ENCODE measurements around the gene ADAMTSL4.

Gene ADAMTSL4

GRCh38 chr1:150513351-150513791 is 35.8 kb upstream of the ADAMTSL4 start:
- Histone ChIP-seq H2BK12ac (ENCODE audit: low read length in 2 of 2) (no peak overlapping the region), H2AFZ (ENCODE audit: low read depth, low read length) (no peak overlapping the region), H3K23ac (ENCODE audit: low read length in 2 of 2) (no peak overlapping the region), H3K27me3 (ENCODE audit: control insufficient read depth in 1 of 2, insufficient read depth in 1 of 2, low read length in 2 of 2) (no peaks in the 10 kb centered on the region), H3K18ac (ENCODE audit: low read depth in 1 of 2, low read length in 2 of 2) (no peak overlapping the region), H2BK5ac (ENCODE audit: low read depth, low read length, poor library complexity, severe bottlenecking) (no peak overlapping the region), H2AK5ac (ENCODE audit: low read length, severe bottlenecking) (no peak overlapping the region), H2BK120ac (ENCODE audit: low read depth, low read length) (no peak overlapping the region), H3K36me3 (ENCODE audit: control insufficient read depth in 1 of 2, insufficient read depth in 2 of 2, low read depth in 1 of 2, low read length in 2 of 2) (peaks cover 24 to 41% of the 10 kb centered on the region in 2 experiments), H3K9me3 (ENCODE audit: control insufficient read depth, low read length) (no peaks in the 10 kb centered on the region), H3K79me1 (replicated peaks; ENCODE audit: low read length, poor library complexity, severe bottlenecking) (peaks cover 7% of the 10 kb centered on the region), H3K27ac (ENCODE audit: low read length, poor library complexity, severe bottlenecking) (no peak overlapping the region), H3K9ac (ENCODE audit: low read length) (no peak overlapping the region), H3K14ac (ENCODE audit: low read length in 2 of 2) (no peak overlapping the region), H3K4me3 (ENCODE audit: insufficient read depth in 1 of 2, low read depth in 1 of 2, low read length in 2 of 2) (peak overlapping the region in 1 of 2 experiments; percentile 45), H2BK15ac (ENCODE audit: low read depth, poor library complexity, severe bottlenecking) (no peak overlapping the region), H3K4ac (ENCODE audit: low read depth in 1 of 2, low read length in 2 of 2) (no peak overlapping the region), H3K4me2 (ENCODE audit: low read length, poor library complexity, severe bottlenecking) (no peak overlapping the region), H4K91ac (ENCODE audit: low read length) (no peak overlapping the region), H4K8ac (ENCODE audit: low read length) (no peak overlapping the region), H3K4me1 (ENCODE audit: control insufficient read depth, insufficient read depth, low read depth, low read length) (peaks cover 11% of the 10 kb centered on the region)
- peak; percentile 37 for DNase-seq
- WGBS: 85% methylated on average over 7 of the region's 7 CpGs

GRCh38 chr1:150514260-150514659 is 34.9 kb upstream of the ADAMTSL4 start:
- Histone ChIP-seq H4K8ac (ENCODE audit: low read length) (peak overlapping the region; percentile 61), H3K79me1 (replicated peaks; ENCODE audit: low read length, poor library complexity, severe bottlenecking) (no peaks in the 10 kb centered on the region), H3K27ac (ENCODE audit: low read length, poor library complexity, severe bottlenecking) (no peak overlapping the region), H3K23ac (ENCODE audit: low read length in 2 of 2) (no peak overlapping the region), H3K27me3 (ENCODE audit: control insufficient read depth in 1 of 2, insufficient read depth in 1 of 2, low read length in 2 of 2) (no peaks in the 10 kb centered on the region), H3K36me3 (ENCODE audit: control insufficient read depth in 1 of 2, insufficient read depth in 2 of 2, low read depth in 1 of 2, low read length in 2 of 2) (peaks cover 24 to 41% of the 10 kb centered on the region in 2 experiments), H3K18ac (ENCODE audit: low read depth in 1 of 2, low read length in 2 of 2) (no peak overlapping the region), H2AFZ (ENCODE audit: low read depth, low read length) (no peak overlapping the region), H3K9me3 (ENCODE audit: control insufficient read depth, low read length) (no peaks in the 10 kb centered on the region), H2BK120ac (ENCODE audit: low read depth, low read length) (no peak overlapping the region), H3K4me1 (ENCODE audit: control insufficient read depth, insufficient read depth, low read depth, low read length) (peaks cover 10% of the 10 kb centered on the region), H2BK15ac (ENCODE audit: low read depth, poor library complexity, severe bottlenecking) (no peak overlapping the region), H2BK12ac (ENCODE audit: low read length in 2 of 2) (peak overlapping the region in 1 of 2 experiments; percentile 45), H2AK5ac (ENCODE audit: low read length, severe bottlenecking) (no peak overlapping the region), H3K4me2 (ENCODE audit: low read length, poor library complexity, severe bottlenecking) (no peak overlapping the region), H2BK5ac (ENCODE audit: low read depth, low read length, poor library complexity, severe bottlenecking) (no peak overlapping the region), H3K4me3 (ENCODE audit: insufficient read depth in 1 of 2, low read depth in 1 of 2, low read length in 2 of 2) (no peak overlapping the region), H4K91ac (ENCODE audit: low read length) (no peak overlapping the region), H3K9ac (ENCODE audit: low read length) (no peak overlapping the region), H3K14ac (ENCODE audit: low read length in 2 of 2) (no peak overlapping the region), H3K4ac (ENCODE audit: low read depth in 1 of 2, low read length in 2 of 2) (no peak overlapping the region)
- no peak for DNase-seq
- WGBS: 96% methylated on average over 9 of the region's 9 CpGs

GRCh38 chr1:150514913-150515327 is 34.3 kb upstream of the ADAMTSL4 start:
- Histone ChIP-seq H2BK15ac (ENCODE audit: low read depth, poor library complexity, severe bottlenecking) (peak overlapping the region; percentile 89), H4K91ac (ENCODE audit: low read length) (no peak overlapping the region), H3K4ac (ENCODE audit: low read depth in 1 of 2, low read length in 2 of 2) (peak overlapping the region; percentile 46 to 91), H2AFZ (ENCODE audit: low read depth, low read length) (peak overlapping the region; percentile 83), H3K23ac (ENCODE audit: low read length in 2 of 2) (no peak overlapping the region), H2BK5ac (ENCODE audit: low read depth, low read length, poor library complexity, severe bottlenecking) (no peak overlapping the region), H3K27me3 (ENCODE audit: control insufficient read depth in 1 of 2, insufficient read depth in 1 of 2, low read length in 2 of 2) (no peaks in the 10 kb centered on the region), H3K18ac (ENCODE audit: low read depth in 1 of 2, low read length in 2 of 2) (peak overlapping the region; percentile 81 to 92), H3K4me3 (ENCODE audit: insufficient read depth in 1 of 2, low read depth in 1 of 2, low read length in 2 of 2) (peak overlapping the region; percentile 52 to 82), H4K8ac (ENCODE audit: low read length) (peak overlapping the region; percentile 52), H3K79me1 (replicated peaks; ENCODE audit: low read length, poor library complexity, severe bottlenecking) (no peaks in the 10 kb centered on the region), H3K9me3 (ENCODE audit: control insufficient read depth, low read length) (no peaks in the 10 kb centered on the region), H3K4me1 (ENCODE audit: control insufficient read depth, insufficient read depth, low read depth, low read length) (peaks cover 10% of the 10 kb centered on the region), H3K9ac (ENCODE audit: low read length) (peak overlapping the region; percentile 79), H2BK120ac (ENCODE audit: low read depth, low read length) (peak overlapping the region; percentile 73), H3K27ac (ENCODE audit: low read length, poor library complexity, severe bottlenecking) (peak overlapping the region; percentile 51), H2BK12ac (ENCODE audit: low read length in 2 of 2) (peak overlapping the region; percentile 59 to 97), H3K4me2 (ENCODE audit: low read length, poor library complexity, severe bottlenecking) (peak overlapping the region; percentile 94), H3K36me3 (ENCODE audit: control insufficient read depth in 1 of 2, insufficient read depth in 2 of 2, low read depth in 1 of 2, low read length in 2 of 2) (peaks cover 19 to 37% of the 10 kb centered on the region in 2 experiments), H2AK5ac (ENCODE audit: low read length, severe bottlenecking) (no peak overlapping the region), H3K14ac (ENCODE audit: low read length in 2 of 2) (peak overlapping the region in 1 of 2 experiments; percentile 79)
- WGBS: 36% methylated on average over 21 of the region's 21 CpGs
- DNase-seq: no peak

DNA sequence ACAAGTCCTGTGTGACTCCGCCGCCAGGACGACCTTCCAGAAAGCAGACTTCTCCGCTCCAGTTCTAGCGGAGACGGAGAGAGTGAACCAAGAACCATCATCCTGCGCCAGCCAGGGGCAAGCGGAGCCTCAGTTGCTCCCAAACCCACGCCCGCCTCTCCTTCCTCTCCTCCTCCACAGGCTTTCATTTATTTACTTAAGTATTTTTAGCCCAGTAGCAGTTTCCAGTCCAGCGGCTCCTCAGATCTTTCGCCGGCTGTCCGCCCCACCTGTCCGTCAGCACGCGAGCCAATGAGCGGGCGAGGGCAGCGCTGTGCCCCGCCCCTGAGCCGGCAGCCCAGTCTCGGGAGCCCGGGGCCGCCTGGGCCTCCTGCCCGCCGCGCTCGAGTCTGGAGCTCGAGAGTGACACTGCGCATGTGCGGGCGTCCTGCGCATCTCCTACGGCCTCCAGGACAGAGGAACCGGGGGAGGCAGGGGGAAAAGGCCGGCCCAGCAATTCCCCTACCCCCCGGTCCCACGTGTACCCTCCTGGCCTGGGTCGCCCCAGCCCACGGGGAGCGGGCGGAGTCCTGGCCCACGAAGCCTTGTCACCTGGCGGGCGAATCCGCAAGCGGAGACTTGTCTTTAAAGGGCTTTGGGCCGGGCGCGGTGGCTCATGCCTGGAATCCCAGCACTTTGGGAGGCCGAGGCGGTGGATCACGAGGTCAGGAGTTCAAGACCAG is 33.7 kb upstream of the ADAMTSL4 start, which contains the start of gene FALEC:
Gene FALEC (plus strand): TSS at position 425 of the 722 bp plus-strand sequence.
- H3K18ac ChIP-seq (ENCODE audit: low read depth in 1 of 2, low read length in 2 of 2): peak within 1 kb of the TSS; percentile 92 to 94
- H4K8ac ChIP-seq (ENCODE audit: low read length): peak within 1 kb of the TSS; percentile 97
- peaks cover 10% of the 10 kb centered on the region for H3K4me1 ChIP-seq (ENCODE audit: control insufficient read depth, insufficient read depth, low read depth, low read length)
- H3K4me3 ChIP-seq (ENCODE audit: insufficient read depth in 1 of 2, low read depth in 1 of 2, low read length in 2 of 2): peak within 1 kb of the TSS; percentile 70 to 82
- H2BK5ac ChIP-seq (ENCODE audit: low read depth, low read length, poor library complexity, severe bottlenecking): no peak within 1 kb of the TSS
- peak within 1 kb of the TSS; percentile 95 for H3K4me2 ChIP-seq (ENCODE audit: low read length, poor library complexity, severe bottlenecking)
- no peak within 1 kb of the TSS for H2AK5ac ChIP-seq (ENCODE audit: low read length, severe bottlenecking)
- peak within 1 kb of the TSS; percentile 73 for H2BK120ac ChIP-seq (ENCODE audit: low read depth, low read length)
- H3K36me3 ChIP-seq (ENCODE audit: control insufficient read depth in 1 of 2, insufficient read depth in 2 of 2, low read depth in 1 of 2, low read length in 2 of 2): peaks cover 19 to 31% of the 10 kb centered on the region in 2 experiments
- H2AFZ ChIP-seq (ENCODE audit: low read depth, low read length): peak within 1 kb of the TSS; percentile 83
- peak within 1 kb of the TSS; percentile 97 for H4K91ac ChIP-seq (ENCODE audit: low read length)
- H3K9me3 ChIP-seq (ENCODE audit: control insufficient read depth, low read length): no peaks in the 10 kb centered on the region
- 2% methylated on average over 49 of the region's 54 CpGs for WGBS
- H3K4ac ChIP-seq (ENCODE audit: low read depth in 1 of 2, low read length in 2 of 2): peak within 1 kb of the TSS; percentile 46 to 97
- H3K9ac ChIP-seq (ENCODE audit: low read length): peak within 1 kb of the TSS; percentile 79
- peak within 1 kb of the TSS; percentile 59 to 97 for H2BK12ac ChIP-seq (ENCODE audit: low read length in 2 of 2)
- H3K79me1 ChIP-seq (replicated peaks; ENCODE audit: low read length, poor library complexity, severe bottlenecking): no peaks in the 10 kb centered on the region
- H3K23ac ChIP-seq (ENCODE audit: low read length in 2 of 2): peak within 1 kb of the TSS in 1 of 2 experiments; percentile 64
- no peaks in the 10 kb centered on the region for H3K27me3 ChIP-seq (ENCODE audit: control insufficient read depth in 1 of 2, insufficient read depth in 1 of 2, low read length in 2 of 2)
- peak within 1 kb of the TSS; percentile 51 for H3K27ac ChIP-seq (ENCODE audit: low read length, poor library complexity, severe bottlenecking)
- DNase-seq: peak; percentile 97
- H2BK15ac ChIP-seq (ENCODE audit: low read depth, poor library complexity, severe bottlenecking): peak within 1 kb of the TSS; percentile 89
- peak within 1 kb of the TSS in 1 of 2 experiments; percentile 94 for H3K14ac ChIP-seq (ENCODE audit: low read length in 2 of 2)

All from mesenchymal stem cell (in vitro differentiated cells and primary cell).